Stimulated activated CD8-positive, alpha-beta memory T cell treated with anti-CD3 and anti-CD28 coated beads, Interleukin-7, amount 100 ng/mL, for 48 hours (primary cell): ENCODE data around the gene RPS6KC1.
"Not testable (repeated sequence)": the region's sequence is repeated elsewhere in the genome, so short reads cannot be mapped to it uniquely, and the experiment has no call there.

Source experiments
- DNase-seq, 2 donors: peaks; one replicate each; pipeline ENCODE4 v3.0.0-alpha.2; 2020; ENCODE audit warnings: low read depth in 1 of 2; ENCODE audit errors: extremely low read depth in 1 of 2

The RPS6KC1 gene

GRCh38 chr1:213273546-213273945 lies 222.5 kb downstream of the RPS6KC1 start:
- no peak for DNase-seq

DNA sequence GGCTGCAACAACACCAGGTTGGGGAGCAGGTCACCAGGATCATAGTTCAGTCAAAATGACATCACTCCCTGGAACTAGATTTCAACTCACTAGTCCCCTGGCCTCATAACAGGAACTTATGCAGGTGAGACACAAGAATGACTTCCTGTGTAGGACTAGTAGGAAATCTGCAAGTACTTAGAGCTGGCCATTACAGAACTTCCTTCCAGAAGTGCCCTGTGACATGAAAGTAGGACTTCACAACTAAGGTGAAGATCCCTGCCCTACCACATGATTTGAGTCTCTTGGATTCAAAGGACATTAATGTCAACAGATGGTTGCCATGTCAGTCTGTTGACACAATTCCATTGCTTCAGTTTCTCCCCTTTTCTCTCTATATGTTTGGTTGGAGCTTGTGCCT lies 223.1 kb downstream of the RPS6KC1 start:
- DNase-seq, result no peak

DNA sequence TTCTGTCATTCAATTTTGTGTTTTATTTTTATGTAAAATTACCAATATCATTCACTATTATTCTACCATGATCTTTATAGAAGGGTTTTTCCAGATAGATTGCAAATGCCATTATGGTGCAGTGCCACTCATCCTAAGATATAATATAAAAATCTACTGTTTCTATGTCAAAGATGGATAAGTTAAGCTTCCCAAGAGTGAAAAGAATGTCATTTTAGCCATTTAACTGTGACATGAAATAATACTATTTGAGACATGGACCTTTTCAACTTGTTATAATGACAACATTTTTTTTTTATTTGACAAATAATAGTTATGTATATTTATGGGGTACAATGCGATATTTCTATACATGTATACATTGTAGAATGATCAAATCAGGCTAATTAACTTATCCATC lies 224.3 kb downstream of the RPS6KC1 start:
- no peak for DNase-seq

DNA sequence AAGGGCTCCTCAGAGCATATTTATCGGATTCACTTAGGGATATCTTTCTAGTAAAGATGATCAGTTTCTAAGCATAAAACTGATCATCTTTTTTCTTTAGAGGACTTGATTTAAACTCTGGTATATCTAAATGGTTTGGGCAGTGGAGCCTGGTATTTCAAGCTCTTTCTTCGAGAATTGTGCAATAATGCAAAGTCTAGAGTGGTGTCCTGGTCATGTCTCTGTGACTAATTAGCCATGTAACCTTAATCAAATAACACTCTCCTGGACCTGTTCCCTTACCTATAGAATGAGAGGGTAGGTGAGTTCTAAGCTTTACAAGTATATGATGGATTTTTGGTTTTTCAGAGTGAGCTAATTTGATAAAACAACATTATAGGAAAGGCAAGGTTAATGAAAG lies 225.2 kb downstream of the RPS6KC1 start:
- DNase-seq, result no peak

GRCh38 chr1:213277036-213277435 lies 226.0 kb downstream of the RPS6KC1 start:
- DNase-seq, result no peak

DNA sequence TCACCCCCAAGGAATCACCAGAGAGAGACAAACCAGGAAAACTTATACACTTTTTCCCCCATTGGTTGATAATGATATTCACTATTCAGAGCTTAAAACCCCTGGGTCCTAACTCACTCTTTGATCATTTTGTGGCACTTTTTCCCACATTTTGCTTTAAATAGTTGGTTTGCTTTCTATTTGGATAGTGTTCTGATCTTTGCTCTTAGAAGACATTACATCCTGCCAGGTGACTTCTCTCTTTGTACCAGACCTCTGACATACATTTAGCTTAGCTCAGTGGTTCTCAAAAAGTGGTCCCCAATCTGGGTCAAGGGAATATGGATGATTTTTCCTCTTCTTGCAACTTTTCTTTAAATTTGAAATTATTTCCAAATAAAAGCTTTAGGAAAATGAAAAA lies 228.4 kb downstream of the RPS6KC1 start:
- DNase-seq, result no peak

DNA sequence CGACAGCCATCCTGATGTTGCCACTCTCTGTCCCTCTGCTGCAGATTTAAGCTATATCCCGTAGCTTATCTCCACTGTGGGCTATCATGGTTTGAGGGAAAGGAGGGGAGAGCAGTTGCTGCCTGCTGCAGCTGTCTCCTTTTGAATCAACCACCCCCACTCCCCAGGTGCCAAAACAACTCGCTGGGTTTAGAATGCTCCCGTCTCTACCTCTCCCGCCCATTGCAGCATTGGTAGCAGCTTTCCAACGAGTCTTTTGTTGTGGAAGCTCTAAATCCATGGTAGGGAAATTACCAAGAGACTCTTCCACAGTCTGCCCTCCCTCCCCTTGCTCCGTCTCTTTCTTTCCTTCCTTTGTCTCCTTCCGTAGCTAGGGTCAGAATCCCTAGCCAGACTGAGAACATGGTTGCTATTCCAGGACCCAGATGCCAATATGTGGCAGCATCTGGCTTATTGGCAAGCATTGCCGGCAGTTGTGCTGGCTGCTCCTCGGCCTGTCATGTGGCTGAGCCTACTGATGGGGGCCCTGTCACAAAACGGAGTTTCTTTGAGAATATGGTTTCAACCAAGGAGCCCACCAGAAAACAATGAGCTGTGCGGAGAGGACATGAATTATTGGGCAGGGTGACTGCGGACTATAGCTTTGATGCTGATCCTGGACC lies 230.7 kb downstream of the RPS6KC1 start:
- no peak for DNase-seq

DNA sequence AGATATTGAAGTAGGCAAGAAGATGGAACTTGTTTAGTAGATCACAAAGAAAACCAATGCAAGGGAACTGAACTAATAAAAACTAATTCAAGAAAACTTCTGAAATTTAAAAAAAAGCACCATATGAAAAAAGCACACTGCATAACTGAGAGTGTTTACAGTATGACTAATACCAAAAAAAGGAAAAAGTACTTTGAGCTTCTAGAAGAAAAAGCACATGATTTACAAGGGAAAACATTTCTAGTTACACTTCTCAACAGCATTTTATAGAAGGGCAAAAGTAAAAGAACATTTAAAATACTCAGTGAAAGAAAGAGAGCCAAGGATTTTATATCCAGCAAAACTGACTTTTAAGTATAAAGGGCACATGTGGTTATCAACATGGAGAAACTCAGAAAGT lies 233.6 kb downstream of the RPS6KC1 start:
- DNase-seq, result no peak

- DNase-seq, result no peak
These were observed 235.2 kb downstream of the RPS6KC1 start for GRCh38 chr1:213286235-213286634.

DNA sequence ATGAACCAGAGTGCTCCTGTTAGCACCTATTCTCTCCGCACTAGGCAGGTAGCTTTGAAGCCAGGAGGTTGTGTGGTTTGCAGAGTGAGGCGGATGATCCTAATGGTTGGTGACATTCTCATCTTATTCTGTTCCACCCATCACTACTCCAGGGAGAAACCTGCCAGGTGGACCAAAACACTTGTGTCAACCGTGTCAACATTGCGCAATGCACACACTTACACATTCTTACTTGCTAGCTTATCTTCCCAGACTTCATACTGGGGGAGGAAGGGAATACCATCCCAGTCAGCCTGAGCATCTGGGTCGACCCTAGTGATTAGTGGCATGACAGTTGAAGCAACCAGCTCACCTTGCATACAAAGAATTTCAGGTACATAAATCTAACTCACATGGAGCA lies 236.9 kb downstream of the RPS6KC1 start:
- no peak for DNase-seq

- DNase-seq, result no peak
These were observed 240.5 kb downstream of the RPS6KC1 start for GRCh38 chr1:213291526-213291925.

GRCh38 chr1:213292614-213293013 lies 241.6 kb downstream of the RPS6KC1 start:
- no peak for DNase-seq

GRCh38 chr1:213295860-213296259 lies 244.8 kb downstream of the RPS6KC1 start:
- no peak for DNase-seq

GRCh38 chr1:213296558-213296957 lies 245.5 kb downstream of the RPS6KC1 start:
- no peak for DNase-seq

DNA sequence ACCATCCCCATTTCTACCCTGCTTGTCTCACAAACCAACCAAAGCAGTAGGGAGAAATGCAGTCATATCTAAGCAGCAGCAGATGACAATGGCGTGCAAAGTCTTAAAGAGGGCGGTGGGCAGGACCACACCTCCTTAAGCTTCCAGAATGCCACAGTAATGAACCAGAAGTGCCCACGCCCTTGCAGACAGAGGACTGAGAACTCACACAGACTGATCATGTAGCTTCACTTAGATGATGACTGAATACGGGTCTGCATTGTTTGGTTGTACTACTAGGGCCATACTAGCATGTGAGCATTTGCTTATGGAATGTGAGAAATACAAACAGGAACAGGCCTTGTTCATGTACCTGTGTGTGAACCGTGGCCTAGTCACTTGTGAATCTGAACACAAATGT lies 246.0 kb downstream of the RPS6KC1 start:
- no peak for DNase-seq

- DNase-seq, result no peak
These were observed 249.4 kb downstream of the RPS6KC1 start for GRCh38 chr1:213300433-213300832.

- not testable (repeated sequence) for DNase-seq
These were observed 250.5 kb downstream of the RPS6KC1 start for GRCh38 chr1:213301524-213301923.

DNA sequence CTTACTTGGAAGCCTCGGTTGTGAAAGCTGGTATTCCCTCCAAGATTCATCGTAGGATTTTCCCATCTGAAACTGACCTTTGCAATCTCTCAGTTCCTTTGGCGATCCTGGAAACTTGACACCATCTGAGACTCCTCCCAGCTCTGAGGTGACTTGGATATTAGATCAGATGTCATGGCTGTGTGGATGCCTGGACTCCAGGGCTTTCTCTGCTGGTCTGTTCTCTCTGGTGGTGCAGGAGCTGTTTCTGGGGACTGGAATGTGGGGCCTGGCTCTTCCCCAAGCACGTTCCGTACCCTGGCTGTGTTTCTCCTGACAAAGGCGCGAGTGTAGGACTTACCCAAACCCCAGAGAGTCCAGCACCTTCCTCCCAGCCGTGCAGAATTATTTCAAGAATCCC lies 252.2 kb downstream of the RPS6KC1 start:
- no peak for DNase-seq

DNA sequence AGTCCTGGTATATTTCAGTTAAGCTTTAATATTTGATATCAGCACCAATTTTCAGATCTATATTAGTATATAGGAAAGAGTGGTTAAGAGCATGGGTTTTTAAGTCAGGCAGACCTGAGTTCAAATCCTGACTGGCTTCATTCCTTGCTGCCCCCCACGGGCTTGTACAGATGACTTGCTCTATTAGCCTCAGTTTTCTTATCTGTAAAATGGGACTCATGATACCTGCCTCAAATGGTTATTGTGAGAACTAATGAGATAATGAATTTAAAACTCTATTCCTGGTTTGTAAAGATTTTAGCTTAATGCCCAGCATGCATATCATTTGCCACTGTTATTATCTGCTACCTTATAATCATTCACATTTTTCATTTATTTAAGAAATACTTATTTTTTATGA lies 264.5 kb downstream of the RPS6KC1 start:
- DNase-seq, result no peak

DNA sequence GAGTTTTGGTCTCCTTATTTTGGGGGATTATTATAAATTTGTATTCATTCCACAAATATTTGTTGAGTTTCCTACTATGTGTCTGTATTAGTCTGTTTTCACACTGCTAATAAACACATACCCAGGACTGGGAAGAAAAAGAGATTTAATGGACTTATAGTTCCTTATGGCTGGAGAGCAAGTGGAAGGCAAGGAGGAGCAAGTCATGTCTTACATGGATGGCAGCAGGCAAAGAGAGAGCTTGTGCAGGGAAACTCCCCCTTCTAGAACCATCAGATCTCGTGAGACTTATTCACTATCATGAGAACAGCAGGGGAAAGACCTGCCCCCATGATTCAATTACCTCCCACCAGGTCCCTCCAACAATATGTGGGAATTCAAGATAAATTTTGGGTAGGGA lies 267.4 kb downstream of the RPS6KC1 start:
- DNase-seq, result not testable (repeated sequence)

- DNase-seq, result no peak
These were observed 269.3 kb downstream of the RPS6KC1 start for GRCh38 chr1:213320191-213320870.
